Stimulated activated naive CD8-positive, alpha-beta T cell treated with anti-CD3 and anti-CD28 coated beads, Interleukin-15, Interleukin-2, amounts not matched to agents 100 ng/mL and 50 ng/mL, for 24 hours (primary cell): Measurements from ENCODE around the gene ATXN7L2.

Experiments used
- H3K27ac Mint-ChIP-seq: one replicate; pipeline ENCODE4 v1.8.0; 2021; ENCODE audit warnings: mild to moderate bottlenecking, mixed read lengths
- H3K27me3 Mint-ChIP-seq: one replicate; pipeline ENCODE4 v1.8.0; 2021; ENCODE audit warnings: mixed read lengths
- H3K36me3 Mint-ChIP-seq: one replicate; pipeline ENCODE4 v1.8.0; 2021; ENCODE audit warnings: low read depth, mixed read lengths
- H3K4me1 Mint-ChIP-seq: one replicate; pipeline ENCODE4 v1.8.0; 2021; ENCODE audit warnings: low read depth, mixed read lengths
- H3K4me3 Mint-ChIP-seq: one replicate; pipeline ENCODE4 v1.8.0; 2021; ENCODE audit warnings: mild to moderate bottlenecking, mixed read lengths
- H3K9me3 Mint-ChIP-seq: one replicate; pipeline ENCODE4 v1.8.0; 2021; ENCODE audit warnings: mixed read lengths

Gene ATXN7L2

DNA sequence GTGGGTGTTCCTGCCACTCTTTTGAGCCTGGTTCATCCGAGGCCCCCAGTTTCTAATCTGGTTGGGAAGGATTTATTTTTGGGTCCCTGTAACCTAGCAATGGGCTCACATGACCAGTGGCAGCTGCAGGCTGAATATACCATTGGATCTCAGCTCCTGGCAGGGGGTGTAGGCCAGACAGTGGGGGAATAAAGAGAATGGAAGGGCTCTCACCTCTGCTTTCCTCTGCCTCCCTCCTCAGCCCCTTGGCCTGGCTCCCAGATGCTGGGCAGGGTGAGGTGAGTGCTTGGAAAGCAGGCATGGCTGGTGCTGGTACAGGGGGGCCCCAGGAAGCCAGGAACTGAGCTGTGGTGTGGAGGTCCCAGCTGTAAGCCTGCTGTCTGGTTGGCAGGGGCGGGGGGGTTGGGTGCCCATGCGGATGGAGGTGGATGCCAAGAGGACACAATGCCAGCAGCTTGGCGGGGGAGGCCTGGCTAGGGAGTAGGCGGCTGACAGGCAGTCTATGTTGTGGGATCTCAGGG is 52.3 kb downstream of the ATXN7L2 start:
- Mint-ChIP-seq H3K4me1 (peaks cover 14% of the 10 kb centered on the region), H3K27ac (no peak overlapping the region), H3K9me3 (no peaks in the 10 kb centered on the region), H3K27me3 (no peaks in the 10 kb centered on the region), H3K36me3 (no peaks in the 10 kb centered on the region), H3K4me3 (no peak overlapping the region)

- H3K27me3 Mint-ChIP-seq, result no peaks in the 10 kb centered on the region
- H3K4me1 Mint-ChIP-seq, result peaks cover 2% of the 10 kb centered on the region
- no peaks in the 10 kb centered on the region for H3K9me3 Mint-ChIP-seq
- H3K36me3 Mint-ChIP-seq, result no peaks in the 10 kb centered on the region
- H3K27ac Mint-ChIP-seq, result no peak overlapping the region
- H3K4me3 Mint-ChIP-seq, result no peak overlapping the region
Measured at GRCh38 chr1:109537450-109538178, 53.9 kb downstream of the ATXN7L2 start.

DNA sequence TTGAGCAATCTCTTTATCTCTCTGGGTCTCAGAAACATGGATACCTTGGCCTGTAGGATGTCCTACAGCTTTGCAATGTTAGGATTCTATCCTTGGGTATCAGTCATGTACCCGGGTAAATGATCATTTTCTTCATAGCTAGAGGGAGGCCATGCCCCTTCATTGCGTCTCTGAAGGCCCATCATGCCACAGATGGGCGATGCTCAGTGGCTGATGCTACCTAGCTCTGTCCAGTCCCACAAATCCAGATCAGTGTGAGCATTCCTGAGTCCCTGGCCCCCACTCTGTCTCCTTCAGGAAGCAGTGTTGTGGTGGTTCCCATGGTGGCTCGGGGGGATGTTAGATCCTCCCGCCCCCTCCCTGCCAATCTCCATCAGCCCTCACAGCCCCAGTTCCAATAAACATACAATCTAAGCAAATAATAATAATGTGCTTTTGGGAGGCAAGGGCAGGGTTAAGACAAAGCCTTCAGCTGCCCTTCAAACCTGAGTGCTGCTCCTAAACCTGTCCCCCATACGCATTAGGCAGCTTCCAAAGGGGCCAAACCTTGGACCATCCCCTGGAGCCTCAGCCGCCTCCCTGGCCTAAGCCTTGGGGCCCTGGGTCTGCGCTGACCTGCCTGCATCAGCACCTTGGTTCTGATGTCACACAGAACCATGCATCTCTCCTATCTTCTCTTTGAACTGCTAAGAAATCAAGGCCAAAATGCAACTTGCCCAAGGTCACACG is 55.3 kb downstream of the ATXN7L2 start:
- Mint-ChIP-seq H3K4me3 (no peak overlapping the region), H3K9me3 (no peaks in the 10 kb centered on the region), H3K36me3 (no peaks in the 10 kb centered on the region), H3K4me1 (no peaks in the 10 kb centered on the region), H3K27me3 (no peaks in the 10 kb centered on the region), H3K27ac (no peak overlapping the region)

- Mint-ChIP-seq H3K36me3 (no peaks in the 10 kb centered on the region), H3K27ac (no peak within 1 kb of the TSS)
Measured at GRCh38 chr1:109539676-109540075, 56.0 kb downstream of the ATXN7L2 start, which contains the start of gene GPR61. TSS of gene GPR61 (plus strand) at chr1:109539872. CDS start at chr1:109543023, 3,151 bp downstream.

GRCh38 chr1:109541102-109541501 is 57.4 kb downstream of the ATXN7L2 start:
- no peaks in the 10 kb centered on the region for H3K4me1 Mint-ChIP-seq
- no peak overlapping the region for H3K4me3 Mint-ChIP-seq
- no peak overlapping the region for H3K27ac Mint-ChIP-seq
- no peaks in the 10 kb centered on the region for H3K36me3 Mint-ChIP-seq
- no peaks in the 10 kb centered on the region for H3K27me3 Mint-ChIP-seq
- H3K9me3 Mint-ChIP-seq, result no peaks in the 10 kb centered on the region

More at GRCh38 chr1:109539676-109540075, 56.0 kb downstream of the ATXN7L2 start, which contains the start of gene GPR61:
- H3K9me3 Mint-ChIP-seq, result no peaks in the 10 kb centered on the region
- no peaks in the 10 kb centered on the region for H3K27me3 Mint-ChIP-seq
- H3K4me3 Mint-ChIP-seq, result no peak within 1 kb of the TSS
- H3K4me1 Mint-ChIP-seq, result no peaks in the 10 kb centered on the region
